Measurements from ENCODE around the gene IGF1R.

Gene IGF1R

DNA sequence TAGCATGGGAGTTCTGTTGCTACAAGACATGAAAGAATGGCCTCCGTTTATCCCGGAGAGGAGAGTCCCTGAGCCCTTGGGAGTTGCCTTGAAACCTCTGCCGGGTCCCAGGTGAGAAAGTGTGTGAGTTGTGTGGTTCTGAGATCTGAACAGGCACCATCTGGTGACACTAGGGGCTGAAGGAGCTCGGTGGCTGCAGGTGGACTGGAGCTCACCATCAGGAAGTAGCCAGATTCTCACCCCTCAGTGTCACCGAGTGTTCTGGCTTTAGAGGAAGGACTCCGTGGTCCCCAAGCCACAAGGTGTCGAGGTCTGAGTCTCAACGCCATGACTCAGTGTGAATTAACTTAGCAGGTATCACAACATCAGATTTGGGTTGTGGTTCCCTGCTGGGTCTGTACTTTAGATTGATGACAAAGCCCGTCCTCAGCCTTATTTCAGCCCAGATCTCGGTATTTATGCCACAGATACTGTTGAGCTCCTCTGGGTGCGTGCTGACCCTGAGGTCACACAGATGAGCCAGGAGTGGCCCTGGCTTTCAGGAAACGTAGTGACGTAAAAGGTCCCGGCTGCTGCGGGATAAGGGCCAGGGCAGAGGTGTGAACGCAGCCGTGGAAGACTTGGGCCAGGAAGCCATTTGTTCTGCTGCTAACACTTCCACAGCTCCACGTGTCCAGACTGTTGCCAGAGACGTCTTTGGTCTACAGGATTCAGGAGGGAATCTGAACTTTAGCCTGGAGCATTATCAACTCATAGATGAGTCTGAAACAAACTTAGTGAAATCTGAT lies 304.9 kb downstream of the IGF1R start:
- peak overlapping the region; percentile 71 for H3K4me3 Mint-ChIP-seq
- H3K27ac Mint-ChIP-seq, result peak overlapping the region; percentile 81
- peak; percentile 47 for DNase-seq (ENCODE audit: low spot score)
- H3K36me3 Mint-ChIP-seq (ENCODE audit: low read depth), result peaks cover 12% of the 10 kb centered on the region
- no peaks in the 10 kb centered on the region for H3K27me3 Mint-ChIP-seq (ENCODE audit: low read depth)
- H3K4me1 Mint-ChIP-seq (ENCODE audit: low read depth), result peaks cover 18% of the 10 kb centered on the region
- H3K9me3 Mint-ChIP-seq, result no peaks in the 10 kb centered on the region

DNA sequence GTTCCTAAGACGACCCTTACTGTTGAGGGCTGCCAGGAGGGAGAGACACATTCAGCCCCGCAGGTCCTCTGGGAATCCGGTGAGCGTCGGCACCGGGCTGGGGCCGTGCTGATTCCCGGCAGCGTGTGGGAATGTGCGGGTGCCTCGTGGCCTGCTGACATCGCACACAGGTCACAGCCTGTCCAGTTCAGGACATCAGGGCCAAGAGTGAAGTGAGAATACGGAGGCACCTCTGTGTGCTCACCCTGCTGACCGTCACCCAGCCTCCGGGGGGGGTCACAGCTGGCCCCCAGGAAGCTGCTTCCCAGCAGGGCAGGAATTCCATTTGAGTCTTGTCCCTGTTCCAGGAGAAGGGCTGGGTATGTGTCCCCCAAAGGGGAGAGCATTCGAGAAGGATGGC lies 305.6 kb downstream of the IGF1R start:
- peaks cover 18% of the 10 kb centered on the region for H3K4me1 Mint-ChIP-seq (ENCODE audit: low read depth)
- no peak for DNase-seq (ENCODE audit: low spot score)
- no peak overlapping the region for H3K27ac Mint-ChIP-seq
- no peak overlapping the region for H3K4me3 Mint-ChIP-seq
- H3K9me3 Mint-ChIP-seq, result no peaks in the 10 kb centered on the region
- H3K36me3 Mint-ChIP-seq (ENCODE audit: low read depth), result peaks cover 12% of the 10 kb centered on the region
- H3K27me3 Mint-ChIP-seq (ENCODE audit: low read depth), result no peaks in the 10 kb centered on the region

DNA sequence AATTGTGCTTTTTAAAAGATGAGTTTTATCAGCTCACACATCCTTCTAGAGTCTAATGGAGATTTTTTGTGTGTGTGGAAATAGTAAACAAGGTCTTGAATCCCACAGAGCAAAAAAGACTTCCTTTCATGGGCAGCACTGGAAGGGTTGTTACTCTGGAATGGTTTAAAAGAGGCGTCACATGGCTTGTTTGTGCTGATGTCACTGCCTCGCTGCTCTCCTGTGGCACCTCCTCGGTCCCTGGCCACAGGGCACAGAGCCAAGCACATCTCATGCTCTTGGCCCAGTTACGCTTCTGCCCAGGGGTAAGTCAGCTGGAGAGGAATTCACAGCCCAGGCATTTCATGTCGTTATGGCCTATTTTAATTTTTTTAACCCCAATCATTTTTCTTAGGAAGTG lies 306.1 kb downstream of the IGF1R start:
- DNase-seq (ENCODE audit: low spot score), result no peak
- peaks cover 18% of the 10 kb centered on the region for H3K4me1 Mint-ChIP-seq (ENCODE audit: low read depth)
- no peak overlapping the region for H3K4me3 Mint-ChIP-seq
- no peaks in the 10 kb centered on the region for H3K9me3 Mint-ChIP-seq
- no peaks in the 10 kb centered on the region for H3K27me3 Mint-ChIP-seq (ENCODE audit: low read depth)
- H3K27ac Mint-ChIP-seq, result no peak overlapping the region
- peaks cover 9% of the 10 kb centered on the region for H3K36me3 Mint-ChIP-seq (ENCODE audit: low read depth)

DNA sequence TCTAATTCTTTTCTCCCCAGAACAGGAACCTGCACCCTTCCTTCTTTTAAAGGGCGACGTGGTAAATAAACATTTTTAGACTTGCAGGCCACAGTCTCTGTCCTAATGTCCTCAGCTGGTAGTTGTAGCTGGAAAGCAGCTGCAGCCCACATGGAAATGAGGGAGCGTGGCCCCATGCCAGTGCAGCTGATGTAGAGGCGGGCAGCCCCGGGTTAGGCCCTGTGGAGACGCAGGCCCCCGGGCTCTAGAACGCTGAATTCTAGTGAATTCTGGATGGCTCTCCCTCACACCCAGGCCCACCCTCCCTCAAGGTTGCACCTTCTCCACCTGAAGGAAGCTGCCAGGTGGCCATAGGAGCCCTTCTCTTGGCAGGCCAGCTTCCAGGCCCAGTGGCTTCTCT lies 307.0 kb downstream of the IGF1R start:
- H3K27me3 Mint-ChIP-seq (ENCODE audit: low read depth), result no peaks in the 10 kb centered on the region
- peaks cover 10% of the 10 kb centered on the region for H3K36me3 Mint-ChIP-seq (ENCODE audit: low read depth)
- H3K9me3 Mint-ChIP-seq, result no peaks in the 10 kb centered on the region
- no peak for DNase-seq (ENCODE audit: low spot score)
- peaks cover 18% of the 10 kb centered on the region for H3K4me1 Mint-ChIP-seq (ENCODE audit: low read depth)
- H3K27ac Mint-ChIP-seq, result no peak overlapping the region
- H3K4me3 Mint-ChIP-seq, result no peak overlapping the region

DNA sequence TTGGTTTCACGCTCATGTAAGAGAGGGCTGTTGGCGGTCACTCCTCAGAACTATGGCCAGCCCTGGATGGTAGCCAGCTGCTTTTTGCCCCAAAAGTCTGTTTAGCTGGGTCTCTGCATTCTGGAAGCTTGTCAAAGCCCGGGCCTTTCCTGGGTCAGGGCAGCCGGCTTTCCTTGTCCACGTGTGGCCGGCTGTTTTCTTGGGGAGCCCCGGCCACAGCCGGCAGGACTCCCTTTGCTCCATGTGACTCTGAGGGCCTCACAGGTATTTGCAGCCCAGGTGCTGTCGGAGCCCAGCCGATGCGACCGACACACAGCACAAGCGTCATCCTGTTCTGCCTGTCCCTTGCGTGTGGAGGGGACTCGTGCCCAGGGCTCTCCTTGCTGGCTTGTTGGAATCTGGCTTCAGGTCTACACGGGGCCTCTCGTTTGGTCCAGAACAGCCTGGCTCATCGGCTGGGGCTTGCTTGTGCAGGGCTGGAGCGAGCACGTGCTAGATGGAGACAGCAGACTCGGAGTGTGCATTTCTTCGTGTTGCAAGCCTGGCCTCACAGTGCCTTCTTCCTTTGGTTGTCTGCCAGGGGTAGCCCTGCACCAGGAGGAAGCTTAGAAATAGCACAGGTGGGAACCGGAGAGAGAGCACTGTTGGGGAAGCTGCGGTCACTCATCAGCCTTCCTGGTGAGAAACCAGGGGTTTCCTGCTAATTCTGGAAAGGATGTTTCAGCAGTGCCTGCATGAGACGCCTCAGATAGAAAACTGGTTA lies 307.8 kb downstream of the IGF1R start:
- Mint-ChIP-seq H3K27me3 (ENCODE audit: low read depth) (no peaks in the 10 kb centered on the region), H3K27ac (no peak overlapping the region), H3K4me3 (no peak overlapping the region), H3K36me3 (ENCODE audit: low read depth) (peaks cover 13% of the 10 kb centered on the region), H3K4me1 (ENCODE audit: low read depth) (peaks cover 18% of the 10 kb centered on the region), H3K9me3 (peaks cover 3% of the 10 kb centered on the region)
- DNase-seq (ENCODE audit: low spot score), result no peak

DNA sequence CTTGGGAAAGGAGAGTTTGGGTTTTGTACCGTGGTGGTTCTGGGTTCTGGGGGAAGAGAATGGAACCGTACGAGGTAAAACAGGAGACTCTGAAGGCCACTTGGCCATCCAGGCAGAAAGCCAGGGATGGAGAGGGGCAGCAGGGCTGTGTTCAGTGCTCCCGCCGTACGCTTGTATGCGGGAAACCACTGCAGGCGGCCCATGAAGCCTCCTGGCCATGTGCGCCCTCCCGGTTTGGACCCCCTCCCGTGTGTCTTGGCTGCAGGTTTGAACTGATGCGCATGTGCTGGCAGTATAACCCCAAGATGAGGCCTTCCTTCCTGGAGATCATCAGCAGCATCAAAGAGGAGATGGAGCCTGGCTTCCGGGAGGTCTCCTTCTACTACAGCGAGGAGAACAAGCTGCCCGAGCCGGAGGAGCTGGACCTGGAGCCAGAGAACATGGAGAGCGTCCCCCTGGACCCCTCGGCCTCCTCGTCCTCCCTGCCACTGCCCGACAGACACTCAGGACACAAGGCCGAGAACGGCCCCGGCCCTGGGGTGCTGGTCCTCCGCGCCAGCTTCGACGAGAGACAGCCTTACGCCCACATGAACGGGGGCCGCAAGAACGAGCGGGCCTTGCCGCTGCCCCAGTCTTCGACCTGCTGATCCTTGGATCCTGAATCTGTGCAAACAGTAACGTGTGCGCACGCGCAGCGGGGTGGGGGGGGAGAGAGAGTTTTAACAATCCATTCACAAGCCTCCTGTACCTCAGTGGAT lies 308.6 kb downstream of the IGF1R start:
- no peaks in the 10 kb centered on the region for H3K27me3 Mint-ChIP-seq (ENCODE audit: low read depth)
- H3K36me3 Mint-ChIP-seq (ENCODE audit: low read depth), result peaks cover 21% of the 10 kb centered on the region
- DNase-seq (ENCODE audit: low spot score), result no peak
- H3K9me3 Mint-ChIP-seq, result peaks cover 10% of the 10 kb centered on the region
- H3K4me1 Mint-ChIP-seq (ENCODE audit: low read depth), result peaks cover 17% of the 10 kb centered on the region
- H3K4me3 Mint-ChIP-seq, result no peak overlapping the region
- no peak overlapping the region for H3K27ac Mint-ChIP-seq

DNA sequence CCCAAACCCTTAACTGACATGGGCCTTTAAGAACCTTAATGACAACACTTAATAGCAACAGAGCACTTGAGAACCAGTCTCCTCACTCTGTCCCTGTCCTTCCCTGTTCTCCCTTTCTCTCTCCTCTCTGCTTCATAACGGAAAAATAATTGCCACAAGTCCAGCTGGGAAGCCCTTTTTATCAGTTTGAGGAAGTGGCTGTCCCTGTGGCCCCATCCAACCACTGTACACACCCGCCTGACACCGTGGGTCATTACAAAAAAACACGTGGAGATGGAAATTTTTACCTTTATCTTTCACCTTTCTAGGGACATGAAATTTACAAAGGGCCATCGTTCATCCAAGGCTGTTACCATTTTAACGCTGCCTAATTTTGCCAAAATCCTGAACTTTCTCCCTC lies 309.3 kb downstream of the IGF1R start:
- Mint-ChIP-seq H3K27ac (no peak overlapping the region), H3K4me1 (ENCODE audit: low read depth) (peaks cover 11% of the 10 kb centered on the region), H3K36me3 (ENCODE audit: low read depth) (peaks cover 27% of the 10 kb centered on the region)

DNA sequence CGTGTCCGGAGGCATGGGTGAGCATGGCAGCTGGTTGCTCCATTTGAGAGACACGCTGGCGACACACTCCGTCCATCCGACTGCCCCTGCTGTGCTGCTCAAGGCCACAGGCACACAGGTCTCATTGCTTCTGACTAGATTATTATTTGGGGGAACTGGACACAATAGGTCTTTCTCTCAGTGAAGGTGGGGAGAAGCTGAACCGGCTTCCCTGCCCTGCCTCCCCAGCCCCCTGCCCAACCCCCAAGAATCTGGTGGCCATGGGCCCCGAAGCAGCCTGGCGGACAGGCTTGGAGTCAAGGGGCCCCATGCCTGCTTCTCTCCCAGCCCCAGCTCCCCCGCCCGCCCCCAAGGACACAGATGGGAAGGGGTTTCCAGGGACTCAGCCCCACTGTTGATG lies 309.7 kb downstream of the IGF1R start:
- H3K9me3 Mint-ChIP-seq, result peaks cover 16% of the 10 kb centered on the region
- H3K4me3 Mint-ChIP-seq, result no peak overlapping the region
- H3K27me3 Mint-ChIP-seq (ENCODE audit: low read depth), result no peaks in the 10 kb centered on the region

More for the DNA sequence above, 309.3 kb downstream of the IGF1R start:
- H3K9me3 Mint-ChIP-seq, result peaks cover 16% of the 10 kb centered on the region
- DNase-seq (ENCODE audit: low spot score), result no peak
- H3K27me3 Mint-ChIP-seq (ENCODE audit: low read depth), result no peaks in the 10 kb centered on the region
- no peak overlapping the region for H3K4me3 Mint-ChIP-seq

DNA sequence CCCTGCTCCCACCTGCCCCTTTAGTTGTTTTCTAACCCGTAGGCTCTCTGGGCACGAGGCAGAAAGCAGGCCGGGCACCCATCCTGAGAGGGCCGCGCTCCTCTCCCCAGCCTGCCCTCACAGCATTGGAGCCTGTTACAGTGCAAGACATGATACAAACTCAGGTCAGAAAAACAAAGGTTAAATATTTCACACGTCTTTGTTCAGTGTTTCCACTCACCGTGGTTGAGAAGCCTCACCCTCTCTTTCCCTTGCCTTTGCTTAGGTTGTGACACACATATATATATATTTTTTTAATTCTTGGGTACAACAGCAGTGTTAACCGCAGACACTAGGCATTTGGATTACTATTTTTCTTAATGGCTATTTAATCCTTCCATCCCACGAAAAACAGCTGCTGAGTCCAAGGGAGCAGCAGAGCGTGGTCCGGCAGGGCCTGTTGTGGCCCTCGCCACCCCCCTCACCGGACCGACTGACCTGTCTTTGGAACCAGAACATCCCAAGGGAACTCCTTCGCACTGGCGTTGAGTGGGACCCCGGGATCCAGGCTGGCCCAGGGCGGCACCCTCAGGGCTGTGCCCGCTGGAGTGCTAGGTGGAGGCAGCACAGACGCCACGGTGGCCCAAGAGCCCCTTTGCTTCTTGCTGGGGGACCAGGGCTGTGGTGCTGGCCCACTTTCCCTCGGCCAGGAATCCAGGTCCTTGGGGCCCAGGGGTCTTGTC lies 310.7 kb downstream of the IGF1R start:
- no peak for DNase-seq (ENCODE audit: low spot score)
- Mint-ChIP-seq H3K9me3 (peaks cover 16% of the 10 kb centered on the region), H3K4me1 (ENCODE audit: low read depth) (peaks cover 2% of the 10 kb centered on the region), H3K27me3 (ENCODE audit: low read depth) (no peaks in the 10 kb centered on the region), H3K4me3 (no peak overlapping the region), H3K36me3 (ENCODE audit: low read depth) (peaks cover 29% of the 10 kb centered on the region), H3K27ac (no peak overlapping the region)

More for the DNA sequence above, 309.7 kb downstream of the IGF1R start:
- H3K27ac Mint-ChIP-seq, result no peak overlapping the region
- no peak for DNase-seq (ENCODE audit: low spot score)
- peaks cover 6% of the 10 kb centered on the region for H3K4me1 Mint-ChIP-seq (ENCODE audit: low read depth)
- peaks cover 29% of the 10 kb centered on the region for H3K36me3 Mint-ChIP-seq (ENCODE audit: low read depth)

DNA sequence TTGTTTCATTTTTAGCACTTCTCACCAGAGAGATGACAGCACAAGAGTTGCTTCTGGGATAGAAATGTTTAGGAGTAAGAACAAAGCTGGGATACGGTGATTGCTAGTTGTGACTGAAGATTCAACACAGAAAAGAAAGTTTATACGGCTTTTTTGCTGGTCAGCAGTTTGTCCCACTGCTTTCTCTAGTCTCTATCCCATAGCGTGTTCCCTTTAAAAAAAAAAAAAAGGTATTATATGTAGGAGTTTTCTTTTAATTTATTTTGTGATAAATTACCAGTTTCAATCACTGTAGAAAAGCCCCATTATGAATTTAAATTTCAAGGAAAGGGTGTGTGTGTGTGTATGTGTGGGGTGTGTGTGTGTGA lies 311.3 kb downstream of the IGF1R start:
- no peak overlapping the region for H3K27ac Mint-ChIP-seq
- no peak overlapping the region for H3K4me3 Mint-ChIP-seq
- H3K4me1 Mint-ChIP-seq (ENCODE audit: low read depth), result peaks cover 2% of the 10 kb centered on the region
- peaks cover 30% of the 10 kb centered on the region for H3K36me3 Mint-ChIP-seq (ENCODE audit: low read depth)
- peaks cover 16% of the 10 kb centered on the region for H3K9me3 Mint-ChIP-seq
- no peaks in the 10 kb centered on the region for H3K27me3 Mint-ChIP-seq (ENCODE audit: low read depth)
- DNase-seq (ENCODE audit: low spot score), result no peak

DNA sequence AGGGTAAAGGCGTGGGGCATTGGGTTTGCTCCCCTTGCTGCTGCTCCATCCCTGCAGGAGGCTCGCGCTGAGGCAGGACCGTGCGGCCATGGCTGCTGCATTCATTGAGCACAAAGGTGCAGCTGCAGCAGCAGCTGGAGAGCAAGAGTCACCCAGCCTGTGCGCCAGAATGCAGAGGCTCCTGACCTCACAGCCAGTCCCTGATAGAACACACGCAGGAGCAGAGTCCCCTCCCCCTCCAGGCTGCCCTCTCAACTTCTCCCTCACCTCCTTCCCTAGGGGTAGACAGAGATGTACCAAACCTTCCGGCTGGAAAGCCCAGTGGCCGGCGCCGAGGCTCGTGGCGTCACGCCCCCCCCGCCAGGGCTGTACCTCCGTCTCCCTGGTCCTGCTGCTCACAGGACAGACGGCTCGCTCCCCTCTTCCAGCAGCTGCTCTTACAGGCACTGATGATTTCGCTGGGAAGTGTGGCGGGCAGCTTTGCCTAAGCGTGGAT lies 312.3 kb downstream of the IGF1R start:
- Mint-ChIP-seq H3K9me3 (peaks cover 16% of the 10 kb centered on the region), H3K27ac (no peak overlapping the region), H3K4me1 (ENCODE audit: low read depth) (peaks cover 2% of the 10 kb centered on the region), H3K27me3 (ENCODE audit: low read depth) (no peaks in the 10 kb centered on the region), H3K4me3 (no peak overlapping the region), H3K36me3 (ENCODE audit: low read depth) (peaks cover 30% of the 10 kb centered on the region)
- DNase-seq (ENCODE audit: low spot score), result no peak

DNA sequence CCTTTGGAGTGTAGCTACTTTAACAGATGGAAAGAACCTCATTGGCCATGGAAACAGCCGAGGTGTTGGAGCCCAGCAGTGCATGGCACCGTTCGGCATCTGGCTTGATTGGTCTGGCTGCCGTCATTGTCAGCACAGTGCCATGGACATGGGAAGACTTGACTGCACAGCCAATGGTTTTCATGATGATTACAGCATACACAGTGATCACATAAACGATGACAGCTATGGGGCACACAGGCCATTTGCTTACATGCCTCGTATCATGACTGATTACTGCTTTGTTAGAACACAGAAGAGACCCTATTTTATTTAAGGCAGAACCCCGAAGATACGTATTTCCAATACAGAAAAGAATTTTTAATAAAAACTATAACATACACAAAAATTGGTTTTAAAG lies 315.1 kb downstream of the IGF1R start:
- no peak overlapping the region for H3K27ac Mint-ChIP-seq
- no peaks in the 10 kb centered on the region for H3K27me3 Mint-ChIP-seq (ENCODE audit: low read depth)
- H3K36me3 Mint-ChIP-seq (ENCODE audit: low read depth), result peaks cover 26% of the 10 kb centered on the region

DNA sequence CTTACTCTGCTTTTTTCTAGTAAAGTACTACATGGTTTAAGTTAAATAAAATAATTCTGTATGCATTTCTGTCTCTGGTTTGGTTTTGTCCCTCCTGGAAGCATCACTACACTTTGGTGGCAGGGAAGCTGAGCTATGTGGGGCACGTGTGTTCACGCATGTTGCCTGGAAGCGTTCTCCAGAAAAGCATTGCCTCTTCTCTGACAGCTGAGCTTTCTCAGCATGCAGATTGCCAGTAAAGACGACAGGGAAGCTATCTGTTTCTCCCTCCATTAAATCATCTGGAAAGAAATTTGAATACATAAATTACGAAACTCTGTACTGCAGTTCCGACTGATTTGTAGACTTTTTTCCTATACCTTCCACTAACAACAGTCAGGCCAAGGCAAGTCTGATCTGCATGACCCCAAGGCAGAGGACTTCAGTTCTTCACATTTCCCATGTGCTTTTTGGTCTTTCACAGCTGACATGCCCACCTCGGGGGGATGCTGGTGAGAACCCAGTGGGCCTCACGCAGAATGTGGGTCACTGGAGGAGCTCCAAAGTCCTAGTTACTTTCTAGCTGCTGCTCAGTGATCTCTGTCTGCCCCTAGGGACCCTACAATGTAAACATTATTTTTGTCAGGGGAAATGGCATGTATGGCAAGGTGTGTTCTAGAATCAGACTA lies 316.3 kb downstream of the IGF1R start:
- DNase-seq (ENCODE audit: low spot score), result no peak

More for the DNA sequence above, 315.1 kb downstream of the IGF1R start:
- DNase-seq (ENCODE audit: low spot score), result no peak
- Mint-ChIP-seq H3K4me3 (no peak overlapping the region), H3K4me1 (ENCODE audit: low read depth) (no peaks in the 10 kb centered on the region), H3K9me3 (peaks cover 16% of the 10 kb centered on the region)

More for the DNA sequence above, 316.3 kb downstream of the IGF1R start:
- H3K9me3 Mint-ChIP-seq, result peaks cover 16% of the 10 kb centered on the region
- H3K4me1 Mint-ChIP-seq (ENCODE audit: low read depth), result no peaks in the 10 kb centered on the region
- H3K4me3 Mint-ChIP-seq, result no peak overlapping the region
- H3K27me3 Mint-ChIP-seq (ENCODE audit: low read depth), result no peaks in the 10 kb centered on the region
- H3K27ac Mint-ChIP-seq, result no peak overlapping the region
- H3K36me3 Mint-ChIP-seq (ENCODE audit: low read depth), result peaks cover 22% of the 10 kb centered on the region

Data from T-helper 2 cell treated with Interferon-gamma antibody and Interleukin-4, amounts not matched to agents 5 μg/mL and 100 μg/mL, for 36 hours (primary cell).